KMS-11 (cell line): ENCODE measurements around the gene ANP32E.
"Not testable (repeated sequence)": the region's sequence is repeated elsewhere in the genome, so short reads cannot be mapped to it uniquely, and the experiment has no call there.

ENCODE experiments used
- H2AFZ ChIP-seq: fragments of 200-600 bp; sonication (generic); 2 replicates; pipeline ENCODE4 v1.6.1; 2016; ENCODE audit warnings: antibody characterized with exemption, mixed run types, low read depth
- H3K27ac ChIP-seq: fragments of 200-600 bp; sonication (generic); 2 replicates; pipeline ENCODE4 v1.6.1; 2016; ENCODE audit warnings: mild to moderate bottlenecking, mixed run types
- H3K27me3 ChIP-seq: fragments of 200-600 bp; sonication (generic); 2 replicates; pipeline ENCODE4 v1.6.1; 2017; ENCODE audit warnings: mild to moderate bottlenecking, low read depth, mixed run types, moderate library complexity; ENCODE audit not compliant: insufficient read depth
- H3K36me3 ChIP-seq: fragments of 200-600 bp; sonication (generic); 2 replicates; pipeline ENCODE4 v1.6.1; 2017; ENCODE audit warnings: mild to moderate bottlenecking, mixed run types; ENCODE audit not compliant: insufficient read depth
- H3K4me1 ChIP-seq: fragments of 200-600 bp; sonication (generic); 2 replicates; pipeline ENCODE4 v1.6.1; 2016; ENCODE audit warnings: mild to moderate bottlenecking, low read depth, mixed run types; ENCODE audit not compliant: poor library complexity, severe bottlenecking
- H3K4me2 ChIP-seq: fragments of 200-600 bp; sonication (generic); 2 replicates; pipeline ENCODE4 v1.7.0; 2016; ENCODE audit warnings: mild to moderate bottlenecking, mixed run types
- H3K4me3 ChIP-seq: fragments of 200-600 bp; sonication (generic); IDR thresholded peaks from 2 replicates; pipeline ENCODE4 v1.6.1; 2017; ENCODE audit warnings: low read depth, low read length, mixed read lengths; ENCODE audit not compliant: insufficient read depth
- H3K79me2 ChIP-seq: fragments of 200-600 bp; sonication (generic); 2 replicates; pipeline ENCODE4 v1.6.1; 2016; ENCODE audit warnings: low read depth, mixed run types; ENCODE audit not compliant: insufficient read depth
- H3K9ac ChIP-seq: fragments of 200-600 bp; sonication (generic); 2 replicates; pipeline ENCODE4 v1.6.1; 2016; ENCODE audit warnings: mild to moderate bottlenecking, mixed run types
- H4K20me1 ChIP-seq: fragments of 200-600 bp; sonication (generic); 2 replicates; pipeline ENCODE4 v1.6.1; 2016; ENCODE audit warnings: mild to moderate bottlenecking, mixed run types; ENCODE audit not compliant: insufficient read depth
- TF ChIP-seq, protein P1 (sequence below): fragments of 200-600 bp; sonication (generic); conservative IDR thresholded peaks from 2 replicates; pipeline ENCODE4 v1.6.1; 2017; ENCODE audit warnings: low read depth, mild to moderate bottlenecking, antibody characterized with exemption, low read length, moderate library complexity, mixed read lengths

The ANP32E gene

DNA sequence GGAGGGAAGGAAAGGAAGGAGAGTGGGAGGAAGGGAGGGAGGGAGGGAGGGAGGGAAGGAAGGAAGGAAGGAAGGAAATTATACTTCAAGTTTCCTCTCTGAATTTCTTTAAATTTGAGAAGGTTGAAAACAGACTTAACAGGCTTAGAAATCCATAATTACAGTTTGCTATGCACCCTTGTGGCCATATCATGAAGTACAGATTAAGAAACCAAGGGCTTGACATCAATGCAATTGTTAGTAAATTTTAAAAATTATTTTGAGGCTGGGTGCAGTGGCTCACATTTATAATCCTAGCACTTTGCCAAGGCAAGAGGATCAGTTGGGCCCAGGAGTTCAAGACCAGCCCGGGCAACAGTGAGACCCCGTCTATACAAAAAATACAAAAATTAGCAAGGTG is 14.4 kb downstream of the ANP32E start:
- H2AFZ ChIP-seq: no peak overlapping the region
- no peak overlapping the region for H3K9ac ChIP-seq
- no peak overlapping the region for H3K27ac ChIP-seq
- TF ChIP-seq, protein P1, sequence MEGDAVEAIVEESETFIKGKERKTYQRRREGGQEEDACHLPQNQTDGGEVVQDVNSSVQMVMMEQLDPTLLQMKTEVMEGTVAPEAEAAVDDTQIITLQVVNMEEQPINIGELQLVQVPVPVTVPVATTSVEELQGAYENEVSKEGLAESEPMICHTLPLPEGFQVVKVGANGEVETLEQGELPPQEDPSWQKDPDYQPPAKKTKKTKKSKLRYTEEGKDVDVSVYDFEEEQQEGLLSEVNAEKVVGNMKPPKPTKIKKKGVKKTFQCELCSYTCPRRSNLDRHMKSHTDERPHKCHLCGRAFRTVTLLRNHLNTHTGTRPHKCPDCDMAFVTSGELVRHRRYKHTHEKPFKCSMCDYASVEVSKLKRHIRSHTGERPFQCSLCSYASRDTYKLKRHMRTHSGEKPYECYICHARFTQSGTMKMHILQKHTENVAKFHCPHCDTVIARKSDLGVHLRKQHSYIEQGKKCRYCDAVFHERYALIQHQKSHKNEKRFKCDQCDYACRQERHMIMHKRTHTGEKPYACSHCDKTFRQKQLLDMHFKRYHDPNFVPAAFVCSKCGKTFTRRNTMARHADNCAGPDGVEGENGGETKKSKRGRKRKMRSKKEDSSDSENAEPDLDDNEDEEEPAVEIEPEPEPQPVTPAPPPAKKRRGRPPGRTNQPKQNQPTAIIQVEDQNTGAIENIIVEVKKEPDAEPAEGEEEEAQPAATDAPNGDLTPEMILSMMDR: peak; percentile 88
- no peak overlapping the region for H3K4me2 ChIP-seq
- H4K20me1 ChIP-seq: no peaks in the 10 kb centered on the region
- H3K79me2 ChIP-seq: no peaks in the 10 kb centered on the region
- peaks cover 3% of the 10 kb centered on the region for H3K4me1 ChIP-seq
- no peaks in the 10 kb centered on the region for H3K27me3 ChIP-seq
- H3K4me3 ChIP-seq: no peak overlapping the region
- peaks cover 33% of the 10 kb centered on the region for H3K36me3 ChIP-seq

DNA sequence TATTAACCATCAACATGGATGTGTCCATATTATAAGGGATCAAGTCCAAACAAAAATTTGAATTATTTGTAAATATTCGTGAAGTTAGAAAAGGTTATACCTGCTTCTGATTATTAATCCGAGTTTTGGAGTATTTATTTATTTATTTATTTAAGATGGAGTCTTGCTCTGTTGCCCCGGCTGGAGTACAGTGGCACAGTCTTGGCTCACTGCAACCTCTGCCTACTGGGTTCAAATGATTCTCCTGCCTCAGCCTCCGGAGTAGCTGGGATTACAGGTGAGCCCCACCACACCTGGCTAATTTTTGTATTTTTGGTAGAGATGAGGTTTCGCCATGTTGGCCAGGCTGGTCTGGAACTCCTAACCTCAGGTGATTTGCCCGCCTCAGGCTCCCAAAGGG is 20.1 kb downstream of the ANP32E start:
- H3K36me3 ChIP-seq, H3K4me1 ChIP-seq: not testable (repeated sequence)

DNA sequence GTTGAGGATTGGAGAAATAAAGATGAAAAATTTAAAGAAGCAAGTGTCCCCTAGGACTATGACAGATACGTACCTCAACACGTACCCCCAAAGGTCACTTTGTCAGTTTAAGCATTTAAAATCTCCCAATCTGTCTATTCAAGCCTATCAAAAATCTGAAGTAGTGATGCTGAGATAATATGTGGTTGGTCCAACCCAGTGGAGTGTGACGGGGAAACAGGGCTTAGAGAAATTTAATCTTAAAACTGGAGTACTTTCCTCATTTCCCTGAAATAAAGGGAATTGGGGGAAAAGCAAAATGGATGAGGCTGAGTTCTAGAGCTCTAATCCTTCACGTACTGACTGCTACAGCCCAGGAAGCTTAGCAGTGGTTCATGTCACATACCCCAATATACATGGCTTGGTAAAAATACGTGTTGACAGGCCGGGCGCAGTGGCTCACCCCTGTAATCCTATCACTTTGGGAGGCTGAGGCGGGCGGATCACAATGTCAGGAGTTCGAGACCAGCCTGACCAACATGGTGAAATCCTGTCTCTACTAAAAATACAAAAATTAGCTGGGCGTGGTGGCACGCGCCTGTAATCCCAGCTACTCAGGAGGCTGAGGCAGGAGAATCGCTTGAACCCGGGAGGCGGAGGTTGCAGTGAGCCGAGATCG is 21.7 kb downstream of the ANP32E start:
- not testable (repeated sequence) for H3K36me3 ChIP-seq, H3K27me3 ChIP-seq, H4K20me1 ChIP-seq, H3K4me1 ChIP-seq, H3K79me2 ChIP-seq
- Histone ChIP-seq H3K27ac (peak overlapping the region; percentile 31), H3K9ac (peak overlapping the region; percentile 7; the same call in 1 of the 2 replicates), H2AFZ (peak overlapping the region; percentile 55), H3K4me2 (peak overlapping the region; percentile 33), H3K4me3 (peak overlapping the region; percentile 93)
- TF ChIP-seq, protein P1: peak; percentile 46; the same call in 1 of the 2 replicates

More for the DNA sequence above, 20.1 kb downstream of the ANP32E start:
- not testable (repeated sequence) for H3K4me3 ChIP-seq, H2AFZ ChIP-seq, H3K9ac ChIP-seq, H3K4me2 ChIP-seq, H3K79me2 ChIP-seq, H4K20me1 ChIP-seq, H3K27me3 ChIP-seq, H3K27ac ChIP-seq

DNA sequence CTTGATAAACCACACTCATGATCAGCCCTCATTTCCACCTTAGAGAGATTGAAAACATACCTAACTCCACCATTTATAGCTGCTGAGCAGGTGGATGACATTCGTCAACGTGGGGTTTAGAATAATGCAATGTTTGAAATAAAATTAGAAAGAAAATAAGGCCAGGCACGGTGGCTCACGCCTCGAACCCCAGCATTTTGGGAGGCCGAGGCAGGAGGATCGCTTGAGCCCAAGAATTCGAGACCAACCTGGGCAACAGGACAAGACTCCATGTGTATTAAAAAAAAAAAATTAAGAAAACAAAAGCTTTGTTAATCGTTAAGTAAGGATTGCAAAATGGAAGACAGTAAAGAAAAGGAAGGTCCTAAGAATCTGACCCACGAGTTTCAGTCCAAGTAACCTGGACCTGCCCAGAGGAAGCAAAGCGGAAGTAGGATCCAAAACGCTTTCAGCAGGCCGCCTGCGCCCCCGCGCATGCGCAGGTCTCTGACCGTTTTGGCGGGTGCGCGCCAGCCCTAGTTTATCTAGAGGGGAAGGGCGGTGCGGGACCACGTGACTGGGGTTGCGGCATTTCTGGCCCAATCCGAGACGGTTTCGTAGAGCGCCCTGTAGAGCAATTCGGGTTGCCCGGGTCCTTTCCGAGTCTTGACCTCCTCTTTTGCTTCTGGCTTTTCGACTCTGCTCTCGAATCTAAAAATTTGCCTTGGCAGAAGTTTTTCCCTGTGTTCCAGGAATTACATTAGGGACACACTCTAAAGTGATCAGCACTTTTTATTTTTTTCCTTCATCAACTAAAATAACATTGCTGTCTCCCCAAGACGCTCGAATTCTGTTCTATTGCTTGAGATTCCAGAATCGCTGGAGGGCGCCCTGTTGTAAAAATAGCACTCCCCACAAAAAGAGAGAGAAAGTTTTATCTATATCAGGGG is 22.5 kb downstream of the ANP32E start:
- Histone ChIP-seq H3K79me2 (no peaks in the 10 kb centered on the region), H3K4me2 (peak overlapping the region; percentile 33), H3K27ac (peak overlapping the region; percentile 31), H3K9ac (peak overlapping the region; percentile 7; the same call in 1 of the 2 replicates), H2AFZ (peak overlapping the region; percentile 55), H4K20me1 (no peaks in the 10 kb centered on the region), H3K27me3 (no peaks in the 10 kb centered on the region), H3K4me1 (peaks cover 9% of the 10 kb centered on the region), H3K4me3 (peak overlapping the region; percentile 93), H3K36me3 (no peaks in the 10 kb centered on the region)
- TF ChIP-seq, protein P1: peak; percentile 71

DNA sequence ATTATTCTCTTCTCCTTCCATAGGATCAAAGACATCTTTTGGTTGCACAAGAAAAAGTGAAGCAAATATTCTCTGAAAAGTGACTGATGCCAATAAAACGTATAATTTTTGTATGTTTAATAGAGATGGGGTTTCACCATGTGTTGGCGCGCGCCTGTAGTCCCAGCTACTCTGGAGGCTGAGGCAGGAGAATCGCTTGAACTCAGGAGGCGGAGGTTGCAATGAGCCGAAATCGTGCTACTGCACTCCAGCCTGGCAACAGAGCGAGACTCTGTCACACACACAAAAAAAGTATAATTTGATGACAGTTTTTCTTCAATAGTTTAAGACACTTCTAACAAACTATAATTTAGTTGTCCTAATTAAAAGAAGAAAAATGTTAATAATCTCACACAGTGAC is 23.8 kb downstream of the ANP32E start:
- TF ChIP-seq, protein P1: no peak
- H3K79me2 ChIP-seq: no peaks in the 10 kb centered on the region
- no peak overlapping the region for H3K27ac ChIP-seq
- no peaks in the 10 kb centered on the region for H3K36me3 ChIP-seq
- H3K4me1 ChIP-seq: peaks cover 9% of the 10 kb centered on the region
- no peak overlapping the region for H2AFZ ChIP-seq
- H3K4me3 ChIP-seq: no peak overlapping the region
- no peak overlapping the region for H3K9ac ChIP-seq
- no peaks in the 10 kb centered on the region for H3K27me3 ChIP-seq
- no peak overlapping the region for H3K4me2 ChIP-seq
- no peaks in the 10 kb centered on the region for H4K20me1 ChIP-seq
